Panc1 (cell line): ENCODE results near the gene SENP1.

Experiments
- POLR2AphosphoS5 ChIP-seq: IDR thresholded peaks from 2 replicates; pipeline ENCODE4 v1.6.1; 2012; ENCODE audit warnings: mild to moderate bottlenecking, low read depth, low read length, moderate library complexity
- SIN3A ChIP-seq: IDR thresholded peaks from 2 replicates; pipeline ENCODE4 v1.6.1; 2012; ENCODE audit warnings: low read depth, mild to moderate bottlenecking, low read length, moderate library complexity, borderline replicate concordance; ENCODE audit not compliant: insufficient read depth
- TF ChIP-seq, protein P1 (sequence below): fragments of 450-650 bp; IDR thresholded peaks from 2 replicates; pipeline ENCODE4 v1.5.1; 2017; ENCODE audit warnings: mild to moderate bottlenecking

- TF ChIP-seq, protein P1, sequence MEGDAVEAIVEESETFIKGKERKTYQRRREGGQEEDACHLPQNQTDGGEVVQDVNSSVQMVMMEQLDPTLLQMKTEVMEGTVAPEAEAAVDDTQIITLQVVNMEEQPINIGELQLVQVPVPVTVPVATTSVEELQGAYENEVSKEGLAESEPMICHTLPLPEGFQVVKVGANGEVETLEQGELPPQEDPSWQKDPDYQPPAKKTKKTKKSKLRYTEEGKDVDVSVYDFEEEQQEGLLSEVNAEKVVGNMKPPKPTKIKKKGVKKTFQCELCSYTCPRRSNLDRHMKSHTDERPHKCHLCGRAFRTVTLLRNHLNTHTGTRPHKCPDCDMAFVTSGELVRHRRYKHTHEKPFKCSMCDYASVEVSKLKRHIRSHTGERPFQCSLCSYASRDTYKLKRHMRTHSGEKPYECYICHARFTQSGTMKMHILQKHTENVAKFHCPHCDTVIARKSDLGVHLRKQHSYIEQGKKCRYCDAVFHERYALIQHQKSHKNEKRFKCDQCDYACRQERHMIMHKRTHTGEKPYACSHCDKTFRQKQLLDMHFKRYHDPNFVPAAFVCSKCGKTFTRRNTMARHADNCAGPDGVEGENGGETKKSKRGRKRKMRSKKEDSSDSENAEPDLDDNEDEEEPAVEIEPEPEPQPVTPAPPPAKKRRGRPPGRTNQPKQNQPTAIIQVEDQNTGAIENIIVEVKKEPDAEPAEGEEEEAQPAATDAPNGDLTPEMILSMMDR: no peak
- TF ChIP-seq POLR2AphosphoS5 (no peak), SIN3A (no peak)
Observed at GRCh38 chr12:48123169-48123568, 17.3 kb upstream of the SENP1 start.
